ENCODE results near the gene WDR64. TPM values are rescaled to one million over a fixed set of nuclear protein-coding genes. Genes with fewer than 3 reads are reported as not detected.
"Not testable (repeated sequence)": the region's sequence is repeated elsewhere in the genome, so short reads cannot be mapped to it uniquely, and the experiment has no call there.

The WDR64 gene
- total RNA-seq, 1 donor from 2014 or later: not detected

GRCh38 chr1:241787691-241788090 lies 135.6 kb downstream of the WDR64 start:
- DNase-seq (ENCODE audit: low spot score): no peak

- DNase-seq (ENCODE audit: low spot score): no peak
Observed at GRCh38 chr1:241789061-241789460, 137.0 kb downstream of the WDR64 start.

- no peak for DNase-seq (ENCODE audit: low spot score)
Observed at GRCh38 chr1:241799416-241799815, 147.3 kb downstream of the WDR64 start.

GRCh38 chr1:241800640-241801039 lies 148.6 kb downstream of the WDR64 start:
- no peak for DNase-seq (ENCODE audit: low spot score)

DNA sequence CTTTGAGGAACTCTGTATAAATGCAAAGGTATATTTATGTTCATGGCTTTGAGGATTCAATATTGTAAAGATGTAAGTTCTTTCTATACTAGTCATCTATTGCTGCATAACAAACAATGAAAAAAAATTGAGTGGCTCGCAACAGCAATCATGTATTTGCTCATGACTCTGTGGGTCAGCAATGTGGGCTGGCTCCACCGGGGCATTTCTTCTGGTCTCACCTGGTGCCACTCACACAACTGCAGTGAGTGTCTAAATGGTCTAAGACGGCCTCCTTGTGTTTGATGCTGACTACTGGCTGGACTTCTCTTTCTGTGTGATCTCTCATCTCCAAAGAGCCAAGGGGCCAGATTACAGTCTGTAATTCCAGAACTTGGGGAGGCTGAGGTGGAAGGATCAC lies 150.8 kb downstream of the WDR64 start:
- no peak for DNase-seq (ENCODE audit: low spot score)

DNA sequence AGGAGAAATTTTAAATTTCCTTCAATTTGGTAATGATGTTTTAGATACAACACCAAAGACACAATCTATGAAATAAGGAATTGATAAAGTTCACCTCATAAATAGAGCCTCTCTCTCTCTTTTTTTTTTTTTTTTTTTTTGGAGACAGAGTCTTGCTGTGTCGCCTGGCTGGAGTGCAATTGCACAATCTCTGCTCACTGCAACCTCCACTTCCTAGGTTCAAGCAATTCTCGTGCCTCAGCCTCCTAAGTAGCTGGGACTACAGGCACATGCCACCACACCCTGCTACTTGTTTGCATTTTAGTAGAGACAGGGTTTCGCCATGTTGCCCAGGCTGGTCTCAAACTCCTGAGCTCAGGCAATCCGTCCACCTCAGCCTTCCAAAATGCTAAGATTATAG lies 152.6 kb downstream of the WDR64 start:
- not testable (repeated sequence) for DNase-seq (ENCODE audit: low spot score)

DNA sequence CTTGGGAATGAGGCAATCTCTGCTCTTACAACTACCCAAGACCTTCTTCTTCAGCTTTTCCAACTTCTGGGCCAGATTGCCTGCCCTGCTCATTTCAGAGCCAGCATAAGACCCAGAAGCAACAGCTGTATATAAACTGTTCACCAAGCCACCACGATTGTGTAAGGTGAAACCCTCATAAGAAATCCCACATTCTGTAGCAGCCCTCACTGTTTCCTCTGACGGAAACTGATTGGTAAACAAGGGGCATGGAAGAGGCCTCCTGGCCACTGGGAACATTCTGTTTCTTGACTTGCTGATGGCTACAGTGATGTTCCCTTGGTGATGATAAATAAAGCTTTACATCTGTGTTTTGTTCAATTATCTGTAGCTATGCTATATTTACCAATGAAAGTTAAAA lies 156.2 kb downstream of the WDR64 start:
- no peak for DNase-seq (ENCODE audit: low spot score)

- no peak for DNase-seq (ENCODE audit: low spot score)
Observed at GRCh38 chr1:241810769-241811405, 158.8 kb downstream of the WDR64 start.

DNA sequence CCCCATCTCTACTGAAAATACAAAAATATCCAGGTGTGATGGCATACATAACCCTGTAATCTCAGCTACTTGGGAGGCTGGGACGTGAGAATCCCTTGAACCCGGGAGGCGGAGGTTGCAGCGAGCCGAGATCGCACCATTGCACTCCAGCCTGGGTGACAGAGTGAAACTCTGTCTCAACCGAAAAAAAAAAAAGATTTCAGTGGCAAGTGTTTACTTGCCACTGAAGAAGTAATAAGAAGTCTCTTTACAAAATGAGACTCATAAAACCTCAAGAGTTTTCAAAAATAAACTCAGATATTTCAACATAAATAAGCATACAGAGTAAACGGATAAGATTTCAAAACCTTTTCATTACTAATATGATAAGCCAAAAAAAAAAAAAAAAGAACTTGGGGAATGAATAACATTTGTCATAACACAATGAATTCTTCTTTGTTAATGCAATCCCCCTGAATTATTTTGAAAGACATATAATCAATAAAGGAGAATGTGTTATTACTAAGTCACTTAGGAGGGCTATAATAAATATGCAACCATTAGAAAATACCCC lies 161.8 kb downstream of the WDR64 start:
- DNase-seq (ENCODE audit: low spot score): no peak

DNA sequence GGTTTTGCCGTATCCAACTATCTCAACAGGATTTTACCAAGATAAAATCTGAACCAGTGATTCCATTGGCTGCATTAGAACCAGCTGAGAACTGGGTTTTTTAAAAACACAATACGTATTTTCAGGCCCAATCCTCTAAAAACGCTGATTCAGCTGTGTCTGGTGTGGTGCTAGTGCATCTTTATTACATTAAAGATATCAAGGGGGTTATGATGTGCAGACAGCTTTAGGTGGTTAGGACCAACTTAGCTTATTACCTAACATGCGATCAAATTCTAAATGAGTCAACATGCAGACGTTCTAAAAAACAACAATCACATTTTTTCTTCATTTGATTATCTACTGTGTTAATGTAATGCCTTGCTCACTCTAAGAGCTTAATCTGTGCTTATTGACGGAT lies 163.9 kb downstream of the WDR64 start:
- no peak for DNase-seq (ENCODE audit: low spot score)

DNA sequence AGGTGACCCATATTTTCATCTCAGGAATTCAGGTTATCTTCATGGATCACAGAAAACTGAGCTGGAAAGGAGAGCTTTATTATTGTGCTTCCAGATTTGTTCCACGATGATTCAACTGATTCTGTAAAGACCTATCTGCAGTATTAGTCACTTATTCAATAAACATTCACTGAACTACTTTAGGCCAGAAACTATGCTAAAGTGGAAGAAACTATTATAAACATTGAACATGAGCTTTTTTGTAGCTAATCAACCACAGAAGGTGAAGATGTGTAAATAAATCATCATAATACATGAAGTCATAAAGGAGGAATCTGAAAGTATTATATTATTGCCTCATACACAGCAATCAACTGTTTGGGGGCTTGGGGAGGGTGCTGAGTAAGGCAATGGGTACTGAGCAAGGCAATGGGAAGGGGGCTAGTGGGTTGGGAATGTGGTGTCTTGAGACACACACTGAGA lies 165.3 kb downstream of the WDR64 start:
- no peak for DNase-seq (ENCODE audit: low spot score)

DNA sequence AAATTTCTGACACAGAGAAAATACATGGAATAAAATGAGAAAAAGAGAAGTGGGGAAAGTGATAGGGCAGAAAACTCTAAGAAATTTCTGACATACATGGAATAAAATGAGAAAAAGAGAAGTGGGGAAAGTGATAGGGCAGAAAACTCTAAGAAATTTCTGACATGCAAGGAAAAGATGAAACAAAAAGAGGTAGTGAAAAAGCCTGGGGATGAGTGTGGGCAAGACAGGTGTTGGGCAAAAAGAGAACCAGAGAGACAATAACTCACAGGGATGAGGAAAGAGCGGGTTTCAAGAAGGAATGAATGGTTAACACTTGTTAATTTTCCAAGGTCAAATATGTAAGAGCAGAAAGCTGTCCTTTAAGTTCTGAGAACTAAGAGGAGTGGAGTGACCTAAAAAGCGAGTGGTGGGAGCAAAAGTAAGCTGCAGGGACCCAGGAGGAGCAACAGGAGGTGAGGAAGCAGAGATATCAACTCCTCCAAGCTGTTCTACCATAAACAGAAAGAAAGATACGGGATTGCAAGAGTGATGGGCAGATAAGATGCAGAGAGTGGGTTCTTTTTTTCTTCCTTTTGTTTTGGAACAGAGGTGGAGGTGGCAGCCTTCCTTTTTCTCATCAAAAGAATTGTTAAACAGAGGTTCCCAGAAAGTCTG lies 166.0 kb downstream of the WDR64 start:
- no peak for DNase-seq (ENCODE audit: low spot score)

DNA sequence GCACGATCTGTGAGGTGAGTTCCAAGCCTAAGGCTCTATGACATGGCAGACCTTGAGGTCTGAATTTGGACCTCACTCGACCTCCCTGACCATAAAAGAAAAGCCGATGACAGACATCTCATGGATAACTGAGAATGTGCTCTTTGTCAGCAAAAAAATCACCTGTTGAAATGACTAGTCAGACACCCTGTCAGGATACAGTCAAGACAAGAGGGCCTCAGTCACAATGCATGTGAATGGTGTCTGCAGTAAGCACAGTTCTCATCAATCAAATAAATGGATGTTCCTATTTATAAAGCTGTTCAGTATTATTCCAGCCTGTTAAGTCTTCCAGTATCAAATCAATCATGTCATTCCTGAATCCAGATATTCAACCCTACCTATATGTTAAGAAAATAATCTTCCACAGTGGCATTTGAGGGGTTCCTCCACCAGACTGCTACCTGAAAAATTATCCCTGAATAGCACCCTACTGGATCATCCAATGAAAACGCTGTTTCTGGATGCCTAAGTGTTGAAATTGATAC lies 167.3 kb downstream of the WDR64 start:
- no peak for DNase-seq (ENCODE audit: low spot score)

DNA sequence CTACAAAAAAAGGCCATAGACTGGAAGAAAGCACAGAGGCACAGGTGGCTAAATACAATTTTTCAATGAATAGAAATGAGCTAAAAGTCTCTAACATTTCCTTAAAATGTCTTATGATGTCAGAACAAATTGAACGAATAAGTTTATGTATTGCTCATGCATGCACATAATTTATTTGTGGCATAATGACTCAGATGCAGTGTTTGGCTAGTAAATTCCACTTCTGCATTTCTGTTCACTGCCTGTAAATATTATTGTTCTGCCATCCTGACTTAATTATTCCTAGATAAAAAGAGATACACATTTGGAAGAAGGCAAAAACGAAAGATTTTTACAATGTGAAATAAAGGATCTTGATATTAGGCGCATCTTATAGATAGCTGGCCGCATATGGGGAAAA lies 169.3 kb downstream of the WDR64 start:
- no peak for DNase-seq (ENCODE audit: low spot score)

- no peak for DNase-seq (ENCODE audit: low spot score)
Observed at GRCh38 chr1:241822846-241823245, 170.8 kb downstream of the WDR64 start.

- DNase-seq (ENCODE audit: low spot score): no peak
Observed at GRCh38 chr1:241823925-241824324, 171.8 kb downstream of the WDR64 start.

- no peak for DNase-seq (ENCODE audit: low spot score)
Observed at GRCh38 chr1:241825581-241825980, 173.5 kb downstream of the WDR64 start.

DNA sequence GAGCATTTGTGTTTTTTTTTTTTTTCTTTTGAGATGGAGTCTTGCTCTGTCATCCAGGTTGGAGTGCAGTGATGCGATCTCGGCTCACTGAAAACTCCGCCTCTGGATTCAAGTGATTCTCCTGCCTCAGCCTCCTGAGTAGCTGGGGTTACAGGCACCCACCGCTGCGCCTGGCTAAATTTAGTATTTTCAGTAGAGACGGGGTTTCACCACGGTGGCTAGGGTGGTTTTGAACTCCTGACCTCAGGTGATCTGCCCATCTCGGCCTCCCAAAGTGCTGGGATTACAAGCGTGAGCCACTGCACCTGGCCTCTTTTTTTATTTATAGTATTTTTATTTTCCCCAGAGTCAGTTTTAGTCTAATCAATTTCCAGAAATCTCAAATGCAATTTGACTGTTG lies 174.5 kb downstream of the WDR64 start:
- not testable (repeated sequence) for DNase-seq (ENCODE audit: low spot score)

DNA sequence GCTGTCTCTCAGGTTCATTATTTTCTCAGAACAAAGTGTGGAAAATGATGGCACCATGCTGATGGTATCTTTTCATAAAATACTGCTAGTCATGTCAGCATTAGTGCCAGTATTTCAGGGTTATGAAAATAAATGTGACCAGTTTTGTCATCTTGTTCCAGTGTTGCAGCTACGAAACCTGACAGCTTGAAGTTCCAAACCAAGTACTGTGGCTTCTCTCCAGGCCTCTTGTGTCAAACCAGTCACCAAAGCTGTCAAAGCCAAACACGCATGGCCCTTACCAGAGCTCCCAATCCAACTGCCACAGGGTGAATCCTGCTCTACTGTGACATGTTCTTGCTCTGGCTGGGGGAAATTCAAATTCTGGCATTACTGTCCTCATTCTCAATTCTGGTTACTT lies 175.2 kb downstream of the WDR64 start:
- no peak for DNase-seq (ENCODE audit: low spot score)

DNA sequence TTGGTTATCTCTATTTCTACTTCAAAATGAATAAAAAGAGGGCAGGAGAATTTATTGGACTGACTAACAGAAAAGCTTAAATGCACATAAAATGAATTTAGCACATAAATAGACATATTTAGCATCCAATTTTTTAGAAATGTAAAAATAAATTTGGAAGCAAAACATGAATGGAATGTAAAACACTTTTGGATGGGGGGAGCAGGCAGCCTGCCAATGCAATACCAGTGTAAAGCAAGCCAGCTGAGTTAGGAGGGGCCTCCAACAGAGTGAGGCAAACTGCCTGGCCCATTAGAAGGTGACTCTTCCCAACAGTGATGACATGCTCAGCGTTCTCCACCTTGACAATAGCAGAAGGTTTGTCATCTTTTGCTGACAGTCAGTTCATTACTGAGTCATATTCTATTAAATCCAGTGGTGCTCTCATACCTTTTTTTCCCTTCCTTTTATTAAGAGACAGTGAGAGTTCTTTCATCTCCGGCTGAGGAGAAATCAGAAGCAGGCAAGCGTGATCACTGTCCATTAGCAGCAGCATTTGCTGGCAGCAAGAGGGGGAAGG lies 176.5 kb downstream of the WDR64 start:
- DNase-seq (ENCODE audit: low spot score): no peak

- no peak for DNase-seq (ENCODE audit: low spot score)
Observed at GRCh38 chr1:241829468-241829867, 177.4 kb downstream of the WDR64 start.

GRCh38 chr1:241834733-241835377 lies 182.8 kb downstream of the WDR64 start:
- DNase-seq (ENCODE audit: low spot score): no peak
